CD4-positive, alpha-beta T cell treated with Interleukin-17A for 4 hours (primary cell): ENCODE measurements around the gene ARHGEF40.

Experiments used
- DNase-seq: peaks from one replicate; pipeline ENCODE4 v3.0.0-alpha.2; 2020; ENCODE audit warnings: mixed read lengths

Gene ARHGEF40

DNA sequence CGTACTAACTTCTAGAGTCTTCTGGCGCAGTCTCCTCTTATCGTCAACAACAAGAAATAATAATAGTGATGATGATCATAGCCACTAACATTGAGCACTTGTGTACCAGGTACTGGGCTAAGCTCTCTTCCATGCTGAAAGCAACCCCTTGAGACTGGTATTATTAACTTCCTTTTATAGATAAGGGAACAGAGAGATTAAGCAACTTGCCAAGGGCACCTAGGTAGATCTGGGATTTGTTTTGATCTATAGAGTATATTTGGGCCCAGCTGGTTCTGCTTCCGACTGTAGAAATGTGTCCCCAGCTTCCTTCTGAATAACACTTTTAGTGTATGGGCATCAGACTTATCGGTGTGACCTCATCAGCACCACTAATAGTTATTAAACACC lies 29.5 kb downstream of the ARHGEF40 start:
- DNase-seq = no peak

DNA sequence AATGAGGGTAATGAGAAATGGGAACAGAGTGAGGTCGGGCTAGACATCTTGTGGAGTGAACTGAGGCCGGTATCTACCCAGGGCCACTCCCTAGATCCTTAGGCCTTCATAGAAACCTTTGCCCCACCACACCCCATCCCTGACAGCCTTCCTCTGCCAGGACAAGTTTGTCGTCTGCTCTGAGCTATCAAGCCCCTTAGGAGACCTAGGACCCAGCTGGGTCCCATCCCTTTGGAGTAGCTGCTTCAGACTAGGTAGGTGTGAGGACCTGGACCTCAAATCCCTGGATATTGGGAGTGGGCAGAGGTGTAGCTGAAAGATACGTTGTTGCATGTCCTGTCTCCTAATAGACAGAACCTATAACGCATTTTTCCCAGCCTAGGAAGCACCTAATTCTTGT lies 30.8 kb downstream of the ARHGEF40 start, which contains the start of gene TMEM253:
Gene TMEM253, plus strand, starts transcription at position 136 of the 400 bp plus-strand sequence. CDS start 278 bp downstream, outside the sequence.
- DNase-seq = no peak

DNA sequence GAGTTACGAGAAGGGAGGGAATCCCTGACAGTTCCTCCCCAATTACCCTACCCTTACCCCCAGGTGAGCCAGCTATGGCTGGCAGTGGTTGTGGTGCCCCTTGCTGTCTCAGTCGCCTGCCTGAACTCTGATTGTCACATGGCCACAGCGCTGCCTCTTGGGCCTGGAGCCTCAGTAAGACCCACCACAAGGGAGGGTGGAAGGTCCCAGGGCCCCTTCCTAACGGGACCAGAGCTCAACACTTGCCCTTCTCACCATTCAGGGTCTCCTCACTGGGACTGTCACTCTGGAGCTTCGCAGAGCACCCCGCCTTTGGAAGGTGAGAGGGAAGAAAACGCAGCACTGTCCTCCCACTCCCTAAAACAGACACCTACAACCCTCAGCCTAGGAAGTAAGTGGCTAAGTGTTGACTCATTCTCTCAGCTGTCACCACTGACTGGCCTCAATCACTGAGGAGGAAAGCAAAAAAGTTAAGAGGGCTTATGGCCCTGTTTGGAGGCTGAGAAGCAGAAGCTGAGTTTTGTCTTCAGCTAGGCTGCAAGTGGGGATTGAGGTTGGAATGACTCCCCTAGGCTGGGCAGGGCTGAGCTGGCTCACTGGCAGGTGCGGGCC lies 31.8 kb downstream of the ARHGEF40 start:
- no peak for DNase-seq

DNA sequence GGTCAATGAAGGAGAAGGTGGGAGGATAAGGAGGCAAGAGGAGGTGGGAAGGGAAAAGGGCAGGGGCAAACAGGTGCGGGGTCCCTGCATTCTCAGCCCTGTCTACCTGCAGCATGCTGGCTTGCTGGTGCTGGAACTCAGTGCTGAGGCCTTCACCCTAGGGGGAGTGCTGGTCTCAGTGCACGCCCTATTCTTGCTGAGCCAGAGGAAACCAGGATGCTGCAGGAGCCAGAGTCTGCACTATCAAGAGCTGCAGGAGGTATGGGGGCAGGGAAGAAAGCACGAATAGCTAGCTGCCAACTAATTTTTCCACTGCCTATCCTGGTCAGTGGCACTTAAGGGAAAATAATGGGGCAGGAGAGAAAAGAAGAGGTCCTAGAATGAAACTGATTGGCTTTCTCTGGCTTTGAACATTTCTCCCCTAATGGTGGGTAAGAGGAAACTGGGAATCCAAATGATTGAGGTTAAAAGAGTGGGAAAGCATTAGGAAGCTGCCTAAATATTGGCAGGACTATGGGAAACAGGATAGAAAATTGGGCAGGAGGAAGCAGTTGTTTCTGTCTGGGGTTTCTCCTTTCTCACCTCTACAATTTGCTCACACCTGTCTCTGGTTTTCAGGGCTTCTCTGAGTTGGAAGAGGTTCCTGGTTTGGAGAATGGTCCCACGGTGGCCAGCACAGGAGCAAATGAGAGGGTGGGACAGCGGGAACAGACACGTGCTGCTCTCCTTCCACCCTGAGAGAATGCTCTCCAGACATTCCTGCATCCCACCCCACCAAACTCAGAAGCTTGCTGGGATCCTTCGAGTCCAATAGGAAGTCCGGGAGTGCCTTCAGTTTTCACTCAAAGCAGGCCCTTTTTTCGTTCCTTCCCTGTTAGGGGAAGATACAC lies 32.7 kb downstream of the ARHGEF40 start:
- no peak for DNase-seq

DNA sequence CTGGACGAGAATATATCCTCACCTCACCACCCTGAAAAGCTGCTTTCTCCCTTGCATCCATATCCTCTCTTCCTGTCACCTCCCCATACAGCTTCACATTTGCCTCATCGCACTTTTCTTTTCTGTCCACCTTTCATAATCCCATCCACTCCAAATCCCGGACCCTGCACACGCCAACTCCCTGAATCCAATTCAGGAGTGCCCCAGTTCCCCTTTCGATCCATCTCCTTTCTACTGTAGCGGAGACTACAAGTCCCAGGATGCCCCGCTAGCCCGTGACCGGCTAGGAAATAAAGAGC lies 33.3 kb downstream of the ARHGEF40 start:
- no peak for DNase-seq

DNA sequence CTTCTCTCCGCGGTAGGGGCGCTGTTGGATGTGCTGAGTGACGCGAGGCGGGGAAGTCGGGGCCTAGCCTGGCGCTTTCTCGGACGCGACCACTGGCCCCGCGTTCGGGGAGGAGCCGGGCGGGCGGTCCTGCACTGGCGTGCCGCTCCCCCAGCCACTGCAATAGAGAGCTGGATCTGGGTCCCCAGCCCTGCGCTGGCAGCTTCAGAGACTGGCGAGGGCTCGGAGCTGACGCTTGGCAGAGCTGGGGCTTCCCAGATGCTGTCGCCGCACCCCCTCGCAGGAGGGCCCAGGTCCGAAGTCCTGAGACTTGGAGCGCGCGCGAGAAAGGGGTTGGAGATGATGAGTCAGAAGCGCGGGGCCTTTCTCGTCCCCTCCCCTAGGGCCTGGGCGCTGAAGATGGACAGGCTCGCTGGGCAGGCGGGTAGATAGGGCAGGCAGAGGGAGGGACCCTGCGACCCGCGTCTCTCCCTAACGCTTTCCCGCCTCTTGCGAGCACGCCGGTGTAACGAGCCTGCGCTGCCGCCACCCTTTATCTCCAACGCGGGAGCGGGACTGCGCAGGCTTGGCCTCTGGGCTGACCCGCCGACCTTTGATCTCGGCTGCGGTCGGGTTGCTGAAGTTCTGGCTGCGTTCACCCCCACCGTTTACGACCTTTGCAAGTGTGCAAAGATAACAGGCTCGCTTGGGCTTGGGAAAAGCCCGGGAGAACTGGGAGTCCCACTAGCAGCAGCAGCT lies 33.8 kb downstream of the ARHGEF40 start:
- DNase-seq = peak; percentile 94

DNA sequence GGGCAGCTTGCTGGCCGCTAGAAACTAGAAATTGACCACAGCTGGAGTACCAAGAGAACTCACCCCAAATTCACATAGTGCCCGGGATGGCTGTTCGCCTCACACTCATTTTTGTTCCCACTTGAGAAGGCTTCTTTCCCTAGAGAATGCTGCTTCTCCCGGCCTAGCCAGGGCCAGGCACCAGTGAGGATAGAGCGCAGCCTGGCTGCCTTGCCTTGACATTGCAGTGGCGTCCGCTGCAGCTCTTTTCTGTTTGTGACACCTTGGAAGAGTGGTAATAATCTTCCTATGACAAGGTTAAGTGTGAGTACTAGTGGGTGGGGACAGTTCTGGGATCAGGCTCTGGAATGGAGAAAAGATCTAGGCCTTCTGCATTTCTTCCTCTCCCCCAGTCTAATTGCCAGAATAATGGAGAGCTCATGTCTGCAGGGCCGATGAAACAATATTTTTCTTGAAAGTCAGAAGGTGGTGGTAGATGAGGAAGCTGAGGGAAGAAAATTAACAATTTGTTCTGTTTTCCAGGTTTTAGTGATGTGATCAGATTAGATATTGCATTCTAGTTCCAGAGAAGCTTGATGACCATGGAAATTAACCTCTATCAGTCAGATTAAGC lies 34.5 kb downstream of the ARHGEF40 start:
- DNase-seq = peak; percentile 77

DNA sequence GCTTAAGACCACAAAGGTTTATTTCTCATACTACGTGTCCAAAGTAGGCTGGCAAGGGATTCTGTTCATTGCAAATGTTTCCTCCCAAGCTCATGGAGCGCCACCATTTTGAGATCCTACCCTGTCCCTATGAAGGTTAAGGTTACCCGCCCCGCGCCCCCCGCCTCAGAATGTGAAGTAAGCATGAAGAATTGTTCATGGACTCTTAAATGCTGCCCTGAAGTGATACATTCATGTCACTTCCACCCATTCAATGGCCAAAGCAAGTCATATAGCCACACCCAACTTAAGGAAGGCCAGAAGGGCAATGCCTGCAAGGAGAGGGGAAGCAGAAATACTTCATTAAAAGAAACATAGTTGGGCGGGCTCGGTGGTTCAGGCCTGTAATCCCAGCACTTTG lies 35.0 kb downstream of the ARHGEF40 start:
- DNase-seq = no peak

DNA sequence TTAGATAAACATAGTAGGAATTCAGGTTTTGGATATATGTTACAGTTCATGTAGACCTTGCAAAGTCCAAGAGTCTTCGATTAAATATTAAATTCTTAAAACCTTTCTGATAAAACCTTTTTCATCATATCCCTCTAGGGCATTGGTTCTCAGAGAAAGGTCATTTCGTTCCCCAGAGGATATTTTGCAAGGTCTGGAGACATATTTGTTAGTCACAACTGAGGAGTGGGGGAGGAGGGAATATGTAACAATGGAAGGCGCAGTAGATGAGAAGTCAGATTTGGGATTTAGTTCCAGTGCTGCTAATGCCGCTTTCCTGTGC lies 36.0 kb downstream of the ARHGEF40 start:
- DNase-seq = no peak

DNA sequence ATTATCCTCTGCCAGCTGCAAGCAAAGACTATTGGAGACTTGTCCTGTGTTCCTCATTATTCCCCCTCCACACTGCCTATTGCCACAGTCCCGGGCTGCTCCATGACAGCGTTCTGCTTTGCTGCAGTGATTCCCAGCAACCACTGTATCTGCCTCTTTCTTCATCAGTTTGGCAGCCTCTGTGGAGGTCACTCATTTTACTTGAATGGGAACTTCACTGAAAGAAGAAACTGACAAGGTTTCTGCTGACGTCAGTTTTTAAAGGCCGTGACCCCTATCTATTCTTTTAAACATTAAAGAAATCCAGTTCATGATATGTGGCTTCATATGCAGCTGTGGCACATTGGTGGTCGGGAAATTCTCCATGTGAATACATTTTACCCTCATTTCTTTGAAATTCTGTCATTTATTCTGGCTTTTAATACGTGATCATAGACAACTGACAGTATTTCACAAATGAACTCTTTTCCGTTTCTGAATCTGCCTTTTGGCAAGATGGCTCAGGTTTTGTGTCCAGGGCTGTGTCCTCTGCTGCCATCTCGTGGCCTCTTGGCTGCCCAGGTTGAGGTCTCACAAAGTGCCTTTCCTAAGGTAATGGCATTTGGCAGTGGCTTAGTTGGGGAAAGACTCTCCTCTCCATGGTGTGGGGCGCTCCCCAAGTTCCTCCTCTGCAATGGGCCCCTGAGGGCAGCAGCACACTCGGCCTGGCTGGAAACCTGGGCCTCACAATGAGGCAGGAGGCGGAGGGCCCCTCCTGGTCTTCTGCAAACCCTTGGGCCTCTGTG lies 36.6 kb downstream of the ARHGEF40 start:
- DNase-seq = peak; percentile 85

DNA sequence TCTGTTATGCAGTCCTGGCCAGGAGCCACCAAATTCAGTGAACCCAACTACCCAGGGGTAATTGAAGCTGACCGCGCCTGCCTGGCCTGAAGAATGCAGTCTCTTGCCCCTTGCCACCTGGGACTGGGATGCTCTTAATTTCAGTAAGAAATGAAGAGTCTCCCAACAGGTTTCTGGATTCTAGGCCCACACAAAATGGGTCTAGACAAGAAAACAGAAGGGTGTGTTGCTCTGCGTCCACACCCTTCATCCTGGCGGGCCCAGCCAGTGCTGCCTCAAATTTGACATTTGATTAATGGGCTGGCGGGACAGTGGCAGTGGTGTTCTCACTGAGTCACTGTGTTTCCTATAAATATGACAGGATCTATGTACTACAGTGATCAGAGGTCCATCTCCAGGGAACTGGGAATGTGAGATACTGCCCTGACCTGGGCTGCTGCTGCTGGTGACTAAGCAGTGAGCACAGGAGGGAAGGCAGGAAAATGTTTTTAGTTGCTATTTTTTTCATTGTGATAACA lies 37.2 kb downstream of the ARHGEF40 start:
- DNase-seq = no peak

DNA sequence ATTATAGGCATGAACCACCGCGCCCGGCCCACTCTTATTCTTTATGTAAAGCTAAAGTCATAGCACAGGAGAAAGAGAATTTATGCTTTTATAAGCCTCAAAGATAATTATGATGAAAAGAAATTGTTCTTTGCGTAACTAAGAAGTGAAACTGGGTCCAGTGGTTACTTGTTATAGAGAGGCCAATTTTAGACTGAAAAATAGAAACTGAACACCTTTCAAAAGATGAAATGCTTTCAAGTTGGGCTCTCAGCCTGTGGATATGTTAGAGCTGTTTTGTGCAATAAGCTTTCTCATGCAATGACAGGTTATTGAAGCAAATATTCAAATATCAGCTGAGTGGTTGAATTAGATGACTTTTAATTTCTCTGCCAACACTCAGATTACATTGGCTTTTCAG lies 38.7 kb downstream of the ARHGEF40 start:
- no peak for DNase-seq

DNA sequence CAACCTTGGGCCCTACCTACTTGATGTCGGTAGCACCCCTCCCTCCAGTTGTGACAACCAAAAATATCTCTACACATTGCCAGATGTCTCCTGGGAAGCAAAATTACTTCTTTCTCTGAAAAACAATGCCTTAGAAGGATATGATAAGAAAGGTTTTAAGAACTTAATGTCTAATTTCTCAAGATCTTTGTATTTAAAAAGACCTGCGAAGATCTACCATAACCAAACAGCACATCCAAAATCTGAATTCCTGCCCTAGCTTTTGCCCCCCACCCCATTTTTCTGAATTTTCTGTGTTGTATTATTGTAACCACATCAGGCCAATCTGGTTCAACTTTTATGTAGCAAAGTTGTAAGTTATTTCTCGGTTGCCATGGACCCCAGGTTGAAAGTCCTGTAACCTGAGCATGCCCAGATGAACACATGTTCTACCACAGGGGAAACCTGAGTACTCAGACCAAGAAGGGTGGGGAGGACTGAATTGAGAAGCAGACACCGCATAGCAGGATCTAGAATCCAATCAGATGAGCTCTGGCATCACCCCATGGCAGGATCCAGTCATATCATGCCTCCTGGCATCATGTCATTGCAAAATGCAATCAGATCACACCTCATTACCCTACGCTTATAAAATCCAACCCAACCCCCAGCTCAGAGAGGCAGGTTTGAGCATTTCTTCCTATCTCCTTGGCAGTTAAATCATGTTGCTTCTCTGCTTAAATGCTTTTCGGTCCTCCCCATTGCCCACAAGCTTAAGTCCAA lies 39.5 kb downstream of the ARHGEF40 start:
- DNase-seq = no peak

DNA sequence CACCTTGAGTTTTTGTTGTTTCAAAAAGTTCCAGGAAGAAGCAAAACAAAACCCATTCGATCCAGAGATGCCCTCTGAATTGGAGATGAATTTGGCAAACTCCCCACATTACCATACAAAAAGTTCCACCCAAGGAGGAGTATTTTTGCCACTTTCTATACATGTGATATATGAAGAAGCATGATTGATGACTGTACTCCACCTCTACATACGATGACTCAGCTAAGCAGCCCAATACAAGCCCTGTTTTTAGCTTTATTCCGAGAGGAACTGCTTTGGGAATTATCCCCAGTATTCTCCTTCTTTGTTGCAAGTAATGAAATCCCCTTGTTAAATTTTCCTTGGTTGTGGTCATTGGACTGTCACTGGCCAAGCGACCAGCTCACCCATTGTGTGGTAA lies 42.2 kb downstream of the ARHGEF40 start:
- no peak for DNase-seq

DNA sequence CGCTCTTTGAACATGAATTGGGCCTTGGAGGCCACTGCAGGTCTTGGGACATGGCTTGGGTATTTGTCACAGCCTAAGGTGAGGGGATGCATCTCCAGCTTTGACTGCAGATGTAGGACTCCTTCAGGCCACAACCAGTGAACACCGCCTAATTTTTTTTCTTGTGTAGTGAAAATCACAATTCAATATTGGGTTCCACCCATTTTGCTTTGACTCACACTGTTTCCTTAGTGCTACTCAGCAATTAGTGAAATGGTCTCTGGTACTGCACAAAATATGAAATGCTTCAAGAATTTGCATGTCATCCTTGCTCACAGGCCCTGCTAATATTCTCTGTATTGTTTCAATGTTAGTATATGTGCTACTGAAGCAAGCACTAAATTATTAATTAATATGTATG lies 43.3 kb downstream of the ARHGEF40 start:
- DNase-seq = no peak

DNA sequence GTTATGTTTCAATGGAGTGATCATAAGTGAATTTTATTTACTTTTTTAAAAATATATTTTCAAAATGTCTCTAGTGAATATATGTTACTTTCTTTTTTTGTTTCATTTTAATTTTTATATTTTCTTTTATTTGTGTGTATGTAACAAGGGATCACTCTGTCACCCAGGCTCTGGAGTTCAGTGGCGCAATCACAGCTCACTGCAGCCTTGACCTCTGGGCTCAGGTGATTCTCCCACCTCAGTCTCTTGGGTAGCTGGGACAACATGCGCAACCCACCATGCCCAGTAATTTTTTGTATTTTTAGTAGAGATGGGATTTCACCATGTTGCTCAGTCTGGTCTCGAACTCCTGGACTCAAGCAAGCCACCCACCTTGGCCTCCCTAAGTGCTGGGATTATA lies 48.8 kb downstream of the ARHGEF40 start:
- no peak for DNase-seq

DNA sequence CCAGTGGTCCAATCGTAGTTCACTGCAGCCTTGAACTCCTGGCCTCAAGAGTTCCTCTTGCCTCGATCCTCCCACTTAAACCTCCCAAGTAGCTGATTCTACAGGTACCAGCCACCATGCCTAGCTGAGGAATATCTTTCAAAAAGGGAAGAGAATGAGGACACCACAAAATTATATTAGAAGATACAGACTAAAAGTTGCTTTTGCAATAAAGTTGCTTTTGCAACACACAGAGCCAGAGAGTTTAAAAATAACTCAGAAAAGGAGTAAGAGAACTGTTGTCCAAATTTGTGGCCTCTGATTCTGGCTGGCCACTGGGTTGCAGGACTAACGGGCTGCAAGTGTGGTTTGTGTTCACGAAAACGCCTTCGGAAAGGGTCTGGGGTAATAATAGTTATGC lies 50.6 kb downstream of the ARHGEF40 start:
- no peak for DNase-seq

DNA sequence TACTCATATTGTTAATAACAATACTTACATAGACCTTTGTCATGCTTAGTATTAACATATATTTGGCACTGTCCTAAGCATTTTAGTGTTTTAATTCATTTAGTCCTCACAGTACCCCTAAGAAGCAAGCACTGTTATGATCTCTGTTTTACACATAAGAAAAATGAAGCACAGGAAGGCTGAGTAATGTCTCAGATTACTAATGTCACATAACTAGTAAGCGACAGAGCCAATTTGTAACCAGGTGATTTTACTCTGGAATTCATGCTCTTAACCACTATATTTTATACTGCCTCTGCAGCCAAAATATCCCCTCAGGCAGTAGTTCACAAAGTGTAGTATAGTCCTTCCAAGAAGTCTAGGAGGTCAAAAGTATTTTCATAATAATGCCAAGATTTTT lies 51.0 kb downstream of the ARHGEF40 start:
- no peak for DNase-seq

DNA sequence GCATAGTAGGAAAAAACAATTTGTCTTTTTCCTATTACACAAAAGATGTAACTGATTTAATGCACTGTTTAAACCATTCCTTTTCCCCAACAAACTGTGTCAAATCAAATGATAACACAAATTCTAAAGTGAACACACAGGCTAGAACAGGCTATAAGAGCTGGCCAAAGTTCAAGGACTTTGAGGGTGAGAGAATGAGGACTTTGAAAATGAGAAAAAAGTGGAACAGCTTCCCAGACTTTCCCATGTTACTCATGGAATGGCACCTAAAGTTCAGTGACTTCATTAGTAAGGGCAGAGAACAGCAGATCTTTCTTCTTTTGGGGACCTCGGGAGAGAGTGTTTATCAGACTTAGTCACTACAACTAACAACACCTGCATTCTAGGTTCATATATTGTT lies 53.3 kb downstream of the ARHGEF40 start:
- no peak for DNase-seq

DNA sequence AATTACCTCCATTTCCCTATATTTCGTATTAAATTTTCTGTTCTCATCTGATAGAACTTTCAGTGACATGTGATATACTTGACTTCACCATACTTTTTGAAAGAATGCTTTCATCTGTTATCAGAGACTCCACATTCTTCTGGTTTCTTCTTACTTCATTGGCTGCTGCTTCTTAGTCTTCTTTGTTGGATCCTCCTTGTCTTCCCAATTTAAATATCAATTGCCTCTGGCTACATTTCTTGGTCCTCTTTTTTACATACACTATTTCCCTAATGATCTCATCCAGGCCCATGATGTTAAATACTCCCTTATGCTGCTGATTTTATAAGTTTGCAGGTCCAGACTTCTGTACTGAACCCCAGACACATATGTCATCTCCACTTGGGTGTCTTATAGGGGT lies 63.8 kb downstream of the ARHGEF40 start:
- no peak for DNase-seq

DNA sequence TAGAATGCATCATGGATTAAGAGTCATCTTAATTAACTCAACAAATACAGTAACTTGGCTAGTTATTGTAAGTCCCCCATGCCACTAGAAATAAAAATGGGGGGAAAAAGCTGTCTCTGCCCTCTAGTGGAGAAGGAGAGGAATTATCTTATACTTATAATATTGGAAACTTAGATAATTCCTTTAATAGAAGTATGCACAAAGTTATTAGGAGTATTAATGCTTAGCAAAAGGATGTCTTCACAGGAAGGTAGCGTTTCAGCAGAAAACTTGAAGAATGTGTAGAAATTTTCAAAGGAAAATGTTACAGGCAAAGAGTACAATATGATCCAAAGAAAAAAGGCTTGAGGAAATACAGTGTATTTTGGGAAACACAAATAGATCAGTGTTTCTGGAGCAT lies 65.9 kb downstream of the ARHGEF40 start:
- no peak for DNase-seq
